Neural progenitor cell (in vitro differentiated cells): Measurements from ENCODE around the gene BCHE. TPM values are rescaled to one million over a fixed set of nuclear protein-coding genes. Genes with fewer than 3 reads are reported as not detected.

Experiments used
- DNase-seq: peaks from one replicate; pipeline ENCODE4 v3.0.0-alpha.2; 2016; ENCODE audit warnings: low spot score
- H2AFZ ChIP-seq: fragments of 200-600 bp; sonication (generic); replicated peaks from 2 replicates; pipeline ENCODE4 v1.6.1; 2016; ENCODE audit warnings: antibody characterized with exemption
- H3F3A ChIP-seq: fragments of 200-600 bp; sonication (generic); 2 replicates; pipeline ENCODE4 v1.6.1; 2016; ENCODE audit warnings: antibody characterized with exemption, low read depth
- H3K27ac ChIP-seq: fragments of 200-600 bp; sonication (generic); 2 replicates; pipeline ENCODE4 v1.5.1; 2016; ENCODE audit warnings: mild to moderate bottlenecking
- H3K27me3 ChIP-seq: fragments of 200-600 bp; sonication (generic); 2 replicates; pipeline ENCODE4 v1.6.1; 2016; ENCODE audit warnings: mild to moderate bottlenecking, moderate library complexity
- H3K36me3 ChIP-seq: fragments of 200-600 bp; sonication (generic); 2 replicates; pipeline ENCODE4 v1.5.1; 2016
- H3K4me1 ChIP-seq: fragments of 200-600 bp; sonication (generic); 2 replicates; pipeline ENCODE4 v1.6.1; 2016; ENCODE audit warnings: mixed run types
- H3K4me2 ChIP-seq: fragments of 200-600 bp; sonication (generic); 2 replicates; pipeline ENCODE4 v1.6.1; 2016
- H3K4me3 ChIP-seq: fragments of 200-600 bp; sonication (generic); 2 replicates; pipeline ENCODE4 v1.5.1; 2016
- H3K79me2 ChIP-seq: fragments of 200-600 bp; sonication (generic); 2 replicates; pipeline ENCODE4 v1.6.1; 2016; ENCODE audit warnings: low read depth
- H3K9ac ChIP-seq: fragments of 200-600 bp; sonication (generic); 2 replicates; pipeline ENCODE4 v1.6.1; 2016
- H3K9me3 ChIP-seq: fragments of 200-600 bp; sonication (generic); 2 replicates; pipeline ENCODE4 v1.5.1; 2016; ENCODE audit warnings: low read depth
- H4K20me1 ChIP-seq: fragments of 200-600 bp; sonication (generic); 2 replicates; pipeline ENCODE4 v1.6.1; 2016; ENCODE audit warnings: low read depth
- H3K27ac Mint-ChIP-seq: 3 replicates; pipeline ENCODE4 v1.8.0; 2021; ENCODE audit warnings: mixed read lengths
- H3K27me3 Mint-ChIP-seq: 2 replicates; pipeline ENCODE4 v1.8.0; 2022; ENCODE audit warnings: low read depth, mild to moderate bottlenecking, inconsistent platforms, moderate library complexity, mixed read lengths; ENCODE audit not compliant: insufficient read depth
- H3K36me3 Mint-ChIP-seq: 3 replicates; pipeline ENCODE4 v1.8.0; 2021; ENCODE audit warnings: mixed read lengths
- H3K4me1 Mint-ChIP-seq: 3 replicates; pipeline ENCODE4 v1.8.0; 2021; ENCODE audit warnings: mixed read lengths
- H3K4me3 Mint-ChIP-seq: 3 replicates; pipeline ENCODE4 v1.8.0; 2021; ENCODE audit warnings: mild to moderate bottlenecking, moderate library complexity, mixed read lengths
- H3K9me3 Mint-ChIP-seq: 3 replicates; pipeline ENCODE4 v1.8.0; 2020; ENCODE audit warnings: mixed read lengths
- CTCF ChIP-seq: fragments of 200-600 bp; sonication (generic); IDR thresholded peaks from 2 replicates; pipeline ENCODE4 v1.5.1; 2017; ENCODE audit warnings: antibody characterized with exemption, mild to moderate bottlenecking
- EZH2 ChIP-seq: fragments of 200-600 bp; sonication (generic); IDR thresholded peaks from 2 replicates; pipeline ENCODE4 v1.6.1; 2017; ENCODE audit warnings: antibody characterized with exemption, mild to moderate bottlenecking, moderate library complexity
- EZH2phosphoT487 ChIP-seq: fragments of 200-600 bp; sonication (generic); IDR thresholded peaks from 2 replicates; pipeline ENCODE4 v1.6.1; 2017; ENCODE audit warnings: antibody characterized with exemption
- total RNA-seq: library from RNA; depleted of rRNA; stranded (reverse); fragments of >200 nt; gene quantifications from 2 replicates; pipeline ENCODE4 v1.2.3, GENCODE V29; 2015; ENCODE audit warnings: low replicate concordance

BCHE gene
- total RNA-seq, 1 donor from 2014 or later = 15.2 TPM

GRCh38 chr3:165799026-165799425, 38.2 kb downstream of the BCHE start:
- Mint-ChIP-seq H3K4me1 (peaks cover 7% of the 10 kb centered on the region), H3K9me3 (no peaks in the 10 kb centered on the region), H3K27ac (no peak overlapping the region), H3K36me3 (no peaks in the 10 kb centered on the region), H3K4me3 (no peak overlapping the region), H3K27me3 (no peaks in the 10 kb centered on the region)
- H3K4me2 ChIP-seq = no peak overlapping the region
- no peaks in the 10 kb centered on the region for H4K20me1 ChIP-seq
- no peaks in the 10 kb centered on the region for H3K9me3 ChIP-seq
- H3F3A ChIP-seq = no peaks in the 10 kb centered on the region
- no peak overlapping the region for H3K9ac ChIP-seq
- TF ChIP-seq EZH2phosphoT487 = no peak
- TF ChIP-seq EZH2 = no peak
- TF ChIP-seq CTCF = no peak
- H3K4me1 ChIP-seq = no peaks in the 10 kb centered on the region
- DNase-seq = no peak
- no peaks in the 10 kb centered on the region for H3K79me2 ChIP-seq
- no peak overlapping the region for H3K4me3 ChIP-seq
- H3K27me3 ChIP-seq = no peaks in the 10 kb centered on the region
- no peaks in the 10 kb centered on the region for H3K36me3 ChIP-seq
- H3K27ac ChIP-seq = no peak overlapping the region
- no peak overlapping the region for H2AFZ ChIP-seq

DNA sequence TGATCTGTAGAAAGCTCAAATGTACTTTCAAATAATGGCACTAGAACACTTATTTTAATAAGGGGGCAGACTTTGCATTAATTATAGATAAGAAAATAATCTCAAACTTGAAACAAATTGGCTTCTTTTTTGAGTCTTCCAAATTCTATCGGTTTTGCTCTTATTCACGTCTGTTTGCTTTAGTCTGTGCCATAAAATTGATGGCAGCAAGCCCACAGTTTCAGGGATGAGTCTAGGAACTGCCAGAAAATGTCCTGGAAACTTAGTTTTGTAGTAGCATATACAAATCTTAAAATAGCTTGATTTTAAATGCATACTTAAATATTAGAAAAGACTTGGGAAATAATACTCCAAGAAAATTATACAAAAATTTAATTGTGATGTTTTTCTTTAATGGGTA, 39.7 kb downstream of the BCHE start:
- H3K79me2 ChIP-seq = no peaks in the 10 kb centered on the region
- Mint-ChIP-seq H3K36me3 (no peaks in the 10 kb centered on the region), H3K27me3 (no peaks in the 10 kb centered on the region), H3K9me3 (no peaks in the 10 kb centered on the region), H3K4me1 (peaks cover 7% of the 10 kb centered on the region), H3K27ac (no peak overlapping the region), H3K4me3 (no peak overlapping the region)
- no peak overlapping the region for H3K9ac ChIP-seq
- H3K4me2 ChIP-seq = no peak overlapping the region
- H3F3A ChIP-seq = no peaks in the 10 kb centered on the region
- H3K36me3 ChIP-seq = no peaks in the 10 kb centered on the region
- no peaks in the 10 kb centered on the region for H3K27me3 ChIP-seq
- no peak for TF ChIP-seq EZH2
- no peak for TF ChIP-seq EZH2phosphoT487
- no peak for TF ChIP-seq CTCF
- H2AFZ ChIP-seq = no peak overlapping the region
- no peaks in the 10 kb centered on the region for H3K4me1 ChIP-seq
- no peaks in the 10 kb centered on the region for H4K20me1 ChIP-seq
- no peaks in the 10 kb centered on the region for H3K9me3 ChIP-seq
- no peak for DNase-seq
- no peak overlapping the region for H3K27ac ChIP-seq
- no peak overlapping the region for H3K4me3 ChIP-seq

GRCh38 chr3:165796701-165797100, 40.5 kb downstream of the BCHE start:
- H3K4me2 ChIP-seq = no peak overlapping the region
- H4K20me1 ChIP-seq = no peaks in the 10 kb centered on the region
- H3K4me1 ChIP-seq = no peaks in the 10 kb centered on the region
- no peaks in the 10 kb centered on the region for H3K27me3 ChIP-seq
- no peak overlapping the region for H3K4me3 Mint-ChIP-seq
- TF ChIP-seq EZH2 (no peak), EZH2phosphoT487 (no peak), CTCF (no peak)
- no peak for DNase-seq
- no peaks in the 10 kb centered on the region for H3K27me3 Mint-ChIP-seq
- no peaks in the 10 kb centered on the region for H3K9me3 Mint-ChIP-seq
- no peak overlapping the region for H3K27ac ChIP-seq
- peaks cover 7% of the 10 kb centered on the region for H3K4me1 Mint-ChIP-seq
- H2AFZ ChIP-seq = no peak overlapping the region
- no peak overlapping the region for H3K9ac ChIP-seq
- H3K4me3 ChIP-seq = no peak overlapping the region
- no peaks in the 10 kb centered on the region for H3K36me3 ChIP-seq
- no peaks in the 10 kb centered on the region for H3F3A ChIP-seq
- no peaks in the 10 kb centered on the region for H3K79me2 ChIP-seq
- H3K9me3 ChIP-seq = no peaks in the 10 kb centered on the region
- H3K36me3 Mint-ChIP-seq = no peaks in the 10 kb centered on the region
- H3K27ac Mint-ChIP-seq = no peak overlapping the region

DNA sequence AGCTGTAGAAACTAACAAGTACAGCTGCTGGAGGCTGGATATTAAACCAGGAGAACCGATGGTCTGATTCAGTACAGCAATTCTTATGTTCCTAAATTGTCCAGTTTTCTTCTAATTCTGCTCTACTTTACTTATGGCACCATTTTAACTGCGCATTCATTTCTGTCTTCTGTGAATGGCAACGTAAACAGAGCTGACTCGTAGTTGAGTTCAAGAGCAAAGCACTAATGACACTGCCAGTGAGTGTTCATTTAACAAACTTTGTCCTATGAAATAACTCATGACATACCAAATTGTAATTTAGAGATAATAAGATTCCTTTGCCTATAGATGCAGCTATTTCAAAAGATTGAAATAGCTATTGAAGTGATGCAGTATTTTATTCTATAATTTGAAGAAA, 48.7 kb downstream of the BCHE start:
- Histone ChIP-seq H4K20me1 (no peaks in the 10 kb centered on the region), H3K27me3 (no peaks in the 10 kb centered on the region), H3K27ac (no peak overlapping the region), H3K36me3 (no peaks in the 10 kb centered on the region), H3K79me2 (no peaks in the 10 kb centered on the region), H2AFZ (no peak overlapping the region), H3K9me3 (no peaks in the 10 kb centered on the region), H3F3A (no peaks in the 10 kb centered on the region), H3K4me2 (no peak overlapping the region), H3K4me1 (no peaks in the 10 kb centered on the region), H3K9ac (no peak overlapping the region), H3K4me3 (no peak overlapping the region)
- Mint-ChIP-seq H3K27me3 (no peaks in the 10 kb centered on the region), H3K4me3 (no peak overlapping the region), H3K27ac (no peak overlapping the region), H3K4me1 (no peaks in the 10 kb centered on the region), H3K36me3 (peaks cover 2% of the 10 kb centered on the region), H3K9me3 (peaks cover 5% of the 10 kb centered on the region)
- no peak for DNase-seq
- no peak for TF ChIP-seq EZH2
- TF ChIP-seq CTCF = no peak
- no peak for TF ChIP-seq EZH2phosphoT487
